Measurements from ENCODE around the gene CRPPA.

DNA sequence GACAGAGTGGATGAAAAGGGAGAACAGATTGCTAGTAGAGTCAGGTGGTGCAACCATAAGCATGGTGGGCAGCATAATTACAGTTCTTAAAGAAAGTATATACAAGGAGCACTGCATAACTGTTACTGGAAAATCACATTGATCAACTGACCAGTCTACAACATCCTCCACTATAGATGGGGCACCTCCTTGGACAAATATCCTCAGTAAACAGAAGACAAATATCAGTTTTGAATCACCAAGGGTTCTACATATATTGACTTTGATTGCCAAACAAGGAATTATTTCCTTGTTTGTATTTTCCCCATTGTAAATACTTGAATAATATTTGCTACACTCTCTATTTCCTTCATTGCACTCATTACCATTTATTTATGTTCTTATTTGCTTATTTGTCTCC, 17.6 kb upstream of the CRPPA start:
- TF ChIP-seq EZH2 (IDR thresholded peaks at IDR 0.05; ENCODE audit: insufficient read depth, poor library complexity, severe bottlenecking) (no peak), EZH2phosphoT487 (IDR thresholded peaks at IDR 0.05; ENCODE audit: insufficient read depth, low read depth) (no peak)
